Endothelial cell of umbilical vein (primary cell): Measurements from ENCODE around the gene SHISA6. TPM values are rescaled to one million over a fixed set of nuclear protein-coding genes. Genes with fewer than 3 reads are reported as not detected.

ENCODE experiments used
- BruUV-seq: library from RNA; stranded (reverse); fragments of 400-500 nt; replicated peaks from 2 replicates; lab custom pipeline; 2021; lab: Mats Ljungman, UMichigan
- CTCF ChIA-PET: fragments of 300-600, 350-600 bp; sonication (Branson Sonifier 250); formaldehyde crosslinking; loops from one replicate; lab custom pipeline; 2021; ENCODE audit warnings: antibody characterized with exemption, inconsistent platforms; lab: Charles Lee
- POLR2A ChIA-PET: fragments of 300-600, 350-600 bp; sonication (Branson Sonifier 250); formaldehyde crosslinking; loops from one replicate; lab custom pipeline; 2021; ENCODE audit warnings: antibody characterized with exemption, inconsistent platforms; lab: Charles Lee
- DNase-seq: peaks from one replicate; pipeline ENCODE4 v3.0.0-alpha.2; 2011; ENCODE audit warnings: low read depth, low spot score
- FAIRE-seq: peaks from 2 replicates; lab custom pipeline; 2011; peaks lifted over from hg19 to GRCh38; lab: Jason Lieb, UNC
- H2AFZ ChIP-seq: 2 replicates; pipeline ENCODE4 v1.6.0; 2012; ENCODE audit warnings: low read depth, low read length, control low read depth, inconsistent platforms
- H3K27ac ChIP-seq: 2 replicates; pipeline ENCODE4 v1.5.1; 2011; ENCODE audit warnings: low read depth, mild to moderate bottlenecking, control low read depth, low read length, moderate library complexity; ENCODE audit not compliant: insufficient read depth
- H3K27me3 ChIP-seq, 2 experiments: 2 replicates each; pipeline versions ENCODE4 v1.6.0 to v1.6.1; 2011; ENCODE audit warnings: low read length in 2 of 2, mixed read lengths in 1 of 2; ENCODE audit not compliant: control insufficient read depth in 2 of 2, insufficient read depth in 2 of 2
- H3K36me3 ChIP-seq, 2 experiments: 2 replicates in 1 of 2; 3 replicates in 1 of 2; pipeline ENCODE4 v1.5.1; 2011; ENCODE audit warnings: low read length in 2 of 2, mild to moderate bottlenecking in 1 of 2, moderate library complexity in 1 of 2; ENCODE audit not compliant: control insufficient read depth in 2 of 2, insufficient read depth in 2 of 2; ENCODE audit errors: extremely low read depth in 1 of 2
- H3K4me1 ChIP-seq: 3 replicates; pipeline ENCODE4 v1.5.1; 2011; ENCODE audit warnings: mild to moderate bottlenecking, low read length; ENCODE audit not compliant: control insufficient read depth, insufficient read depth; ENCODE audit errors: extremely low read depth
- H3K4me2 ChIP-seq: 2 replicates; pipeline ENCODE4 v1.6.1; 2011; ENCODE audit warnings: low read length, control low read depth, mixed read lengths; ENCODE audit not compliant: insufficient read depth
- H3K4me3 ChIP-seq, 3 experiments: fragments of 200-600 bp in 1 of 3; sonication (generic), shearing (Covaris generic) in 1 of 3; replicated peaks in 1 of 3; 2 replicates each; pipeline ENCODE4 v1.5.1; 2011 to 2016; ENCODE audit warnings: control low read depth in 3 of 3, low read length in 3 of 3, mild to moderate bottlenecking in 2 of 3, inconsistent platforms in 1 of 3, low read depth in 1 of 3, moderate library complexity in 1 of 3; ENCODE audit not compliant: insufficient read depth in 1 of 3
- H3K79me2 ChIP-seq: 2 replicates; pipeline ENCODE4 v1.6.0; 2012; ENCODE audit warnings: low read length, inconsistent platforms; ENCODE audit not compliant: control insufficient read depth, insufficient read depth
- H3K9ac ChIP-seq: replicated peaks from 2 replicates; pipeline ENCODE3; 2011; ENCODE audit warnings: low read length, control low read depth; ENCODE audit not compliant: insufficient read depth; ENCODE audit errors: extremely low read depth
- H3K9me1 ChIP-seq: replicated peaks from 3 replicates; pipeline ENCODE4 v1.6.0; 2011; ENCODE audit warnings: mild to moderate bottlenecking, low read length; ENCODE audit not compliant: control insufficient read depth, insufficient read depth; ENCODE audit errors: extremely low read depth
- H3K9me3 ChIP-seq: replicated peaks from 2 replicates; pipeline ENCODE4 v1.5.1; 2012; ENCODE audit warnings: low read length, inconsistent platforms; ENCODE audit not compliant: control insufficient read depth, insufficient read depth
- H4K20me1 ChIP-seq: replicated peaks from 2 replicates; pipeline ENCODE3; 2011; ENCODE audit warnings: mild to moderate bottlenecking, low read length; ENCODE audit not compliant: control insufficient read depth, insufficient read depth; ENCODE audit errors: extremely low read depth
- EZH2 ChIP-seq: IDR thresholded peaks from 2 replicates; pipeline ENCODE4 v1.6.1; 2012; ENCODE audit warnings: borderline replicate concordance, low read depth, mild to moderate bottlenecking, moderate library complexity, low read length, inconsistent platforms; ENCODE audit not compliant: severe bottlenecking
- FOS ChIP-seq: IDR thresholded peaks from 2 replicates; pipeline ENCODE4 v1.6.1; 2011; ENCODE audit warnings: mild to moderate bottlenecking, low read length, moderate library complexity, borderline replicate concordance; ENCODE audit not compliant: insufficient read depth
- GATA2 ChIP-seq: IDR thresholded peaks from 2 replicates; pipeline ENCODE4 v1.7.0; 2011; ENCODE audit warnings: low read depth, mild to moderate bottlenecking, moderate library complexity, mixed read lengths, low read length; ENCODE audit not compliant: insufficient read length, insufficient read depth
- JUN ChIP-seq: IDR thresholded peaks from 2 replicates; pipeline ENCODE4 v1.6.1; 2011; ENCODE audit warnings: borderline replicate concordance, low read depth; ENCODE audit not compliant: insufficient read length, insufficient read depth
- MAX ChIP-seq: IDR thresholded peaks from 2 replicates; pipeline ENCODE4 v1.6.1; 2011; ENCODE audit not compliant: insufficient read depth, insufficient read length
- MYC ChIP-seq: IDR thresholded peaks from one replicate; pipeline ENCODE4 v1.6.1; 2011; ENCODE audit warnings: mild to moderate bottlenecking, low read depth, low read length
- POLR2AphosphoS5 ChIP-seq: IDR thresholded peaks from 2 replicates; pipeline ENCODE4 v1.6.1; 2012; ENCODE audit warnings: low read depth, mild to moderate bottlenecking, control low read depth, low read length, moderate library complexity; ENCODE audit not compliant: insufficient read depth
- dilution Hi-C: fragments of 300-500 bp; cut with MboI; formaldehyde crosslinking; loops from one replicate; pipeline ENCODE4 v1.15.0; 2019; ENCODE audit warnings: low sequenced_read_pairs; ENCODE audit not compliant: extremely low pct_ligation_motif_present
- intact Hi-C: fragments of 100-400 bp; cut with micrococcal nuclease; formaldehyde crosslinking; loops from one replicate; pipeline ENCODE4 v1.10.0; 2022
- polyA plus RNA-seq, 4 experiments: library from polyadenylated mRNA; depleted of rRNA in 3 of 4; stranded (reverse) in 3 of 4; unstranded in 1 of 4; fragments of >200 nt; gene quantifications; 2 replicates each; pipeline versions ENCODE4 v1.2.1 to v1.2.3, GENCODE V29; 2011 to 2012; ENCODE audit warnings: missing spikeins in 1 of 4
- total RNA-seq: library from RNA; stranded (reverse); gene quantifications from 2 replicates; pipeline ENCODE4 v1.2.3, GENCODE V29; 2021

Gene SHISA6
- total and polyA plus RNA-seq, 2 donors (not counting 3 experiments of a cell fraction or from before 2014, with no cell fraction given) = not detected

GRCh38 chr17:11305524-11305923 lies 64.5 kb downstream of the SHISA6 start:
- intact Hi-C loops (no loop called here), dilution Hi-C loops (no loop called here)
- no peak overlapping the region for H3K9ac ChIP-seq
- ChIA-PET POLR2A (no interaction called here), CTCF (no interaction called here)
- no peaks in the 10 kb centered on the region for H3K27me3 ChIP-seq
- no peak overlapping the region for H2AFZ ChIP-seq
- no peak for FAIRE-seq
- no peaks in the 10 kb centered on the region for H3K36me3 ChIP-seq
- TF ChIP-seq POLR2AphosphoS5 = no peak
- no peak for TF ChIP-seq FOS
- no peak for TF ChIP-seq EZH2
- H4K20me1 ChIP-seq = no peaks in the 10 kb centered on the region
- H3K9me1 ChIP-seq = no peaks in the 10 kb centered on the region
- no TSS peak for BruUV-seq
- peaks cover 14% of the 10 kb centered on the region for H3K9me3 ChIP-seq
- H3K79me2 ChIP-seq = no peaks in the 10 kb centered on the region
- DNase-seq = no peak
- H3K4me3 ChIP-seq = no peak overlapping the region
- no peak overlapping the region for H3K27ac ChIP-seq
- no peak overlapping the region for H3K4me2 ChIP-seq
- H3K4me1 ChIP-seq = no peaks in the 10 kb centered on the region

DNA sequence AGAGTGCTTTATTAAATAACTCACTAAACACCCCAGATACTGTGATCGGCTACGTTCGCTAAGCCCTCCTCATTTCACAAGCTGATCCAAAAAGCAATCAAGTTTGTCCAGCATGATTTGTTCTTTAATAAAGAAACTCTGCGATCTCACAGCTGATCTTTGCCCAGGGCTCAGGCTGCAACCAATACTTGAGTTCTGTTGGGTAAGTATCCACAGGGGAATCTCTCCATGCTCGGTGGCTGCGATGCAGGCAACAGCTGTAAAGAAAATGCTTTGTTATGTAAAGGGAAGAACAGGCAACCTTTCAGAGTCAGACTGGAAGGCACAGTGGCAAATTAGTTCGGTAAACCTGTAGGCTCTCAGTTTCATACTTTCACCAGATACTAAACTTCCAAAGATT lies 67.5 kb downstream of the SHISA6 start:
- Histone ChIP-seq H2AFZ (no peak overlapping the region), H3K4me1 (no peaks in the 10 kb centered on the region), H3K9me3 (peaks cover 10% of the 10 kb centered on the region), H3K9ac (no peak overlapping the region), H4K20me1 (no peaks in the 10 kb centered on the region), H3K4me3 (no peak overlapping the region), H3K9me1 (no peaks in the 10 kb centered on the region), H3K36me3 (no peaks in the 10 kb centered on the region), H3K4me2 (no peak overlapping the region), H3K27me3 (no peaks in the 10 kb centered on the region), H3K79me2 (no peaks in the 10 kb centered on the region), H3K27ac (no peak overlapping the region)
- POLR2A ChIA-PET = no interaction called here
- no peak for DNase-seq
- no peak for FAIRE-seq
- CTCF ChIA-PET = no interaction called here
- no TSS peak for BruUV-seq
- TF ChIP-seq FOS (no peak), GATA2 (no peak), MAX (no peak), EZH2 (no peak), JUN (no peak), MYC (no peak)
- intact Hi-C loops (no loop called here), dilution Hi-C loops (no loop called here)
